Fibroblast of the aortic adventitia (primary cell): ENCODE measurements around the gene IL17REL. TPM values are rescaled to one million over a fixed set of nuclear protein-coding genes. Genes with fewer than 3 reads are reported as not detected.

Experiments used
- DNase-seq: peaks from one replicate; pipeline ENCODE4 v3.0.0-alpha.2; 2010; ENCODE audit warnings: low read depth
- H3K4me3 ChIP-seq: 2 replicates; pipeline ENCODE4 v1.5.1; 2011; ENCODE audit warnings: low read depth, mild to moderate bottlenecking, control low read depth, low read length, moderate library complexity
- CTCF ChIP-seq: IDR thresholded peaks from 2 replicates; pipeline ENCODE4 v1.5.1; 2011; ENCODE audit warnings: mild to moderate bottlenecking, low read length, control low read depth, inconsistent platforms; ENCODE audit not compliant: insufficient read depth
- total RNA-seq: library from RNA; depleted of rRNA; stranded (reverse); fragments of >200 nt; gene quantifications from 2 replicates; pipeline ENCODE4 v1.2.3, GENCODE V29; 2012; ENCODE audit warnings: low replicate concordance

The IL17REL gene
- total RNA-seq, 1 donor = not detected

- TF ChIP-seq CTCF = no peak
These were observed 39.4 kb upstream of the IL17REL start for GRCh38 chr22:50051930-50052329.

GRCh38 chr22:50049299-50050195 lies 37.0 kb upstream of the IL17REL start:
- no peak for DNase-seq
- no peak overlapping the region for H3K4me3 ChIP-seq
- TF ChIP-seq CTCF = no peak

More at GRCh38 chr22:50051930-50052329, 39.4 kb upstream of the IL17REL start:
- DNase-seq = no peak
- no peak overlapping the region for H3K4me3 ChIP-seq

- no peak overlapping the region for H3K4me3 ChIP-seq
- DNase-seq = no peak
- TF ChIP-seq CTCF = no peak
These were observed 36.3 kb upstream of the IL17REL start for GRCh38 chr22:50048836-50049235.

- no peak overlapping the region for H3K4me3 ChIP-seq
- no peak for TF ChIP-seq CTCF
- DNase-seq = no peak
These were observed 35.6 kb upstream of the IL17REL start for GRCh38 chr22:50048061-50048765.

- no peak for DNase-seq
- TF ChIP-seq CTCF = no peak
- no peak overlapping the region for H3K4me3 ChIP-seq
These were observed 34.8 kb upstream of the IL17REL start for GRCh38 chr22:50047346-50047745.

GRCh38 chr22:50046481-50047245 lies 34.1 kb upstream of the IL17REL start:
- no peak for DNase-seq
- no peak for TF ChIP-seq CTCF
- no peak overlapping the region for H3K4me3 ChIP-seq
